IPS-18c (cell line): Measurements from ENCODE around the gene ALPG.
"Not testable (repeated sequence)": the region's sequence is repeated elsewhere in the genome, so short reads cannot be mapped to it uniquely, and the experiment has no call there.

Experiments used
- H3K4me3 ChIP-seq: 2 replicates; pipeline ENCODE4 v1.7.0; 2013; ENCODE audit warnings: low read depth, mild to moderate bottlenecking, low read length, moderate library complexity; ENCODE audit not compliant: insufficient read depth
- H3K9me3 ChIP-seq: one replicate; pipeline ENCODE4 v1.6.1; 2013; ENCODE audit warnings: mild to moderate bottlenecking, low read length, moderate library complexity; ENCODE audit not compliant: control insufficient read depth, insufficient read depth

ALPG gene

DNA sequence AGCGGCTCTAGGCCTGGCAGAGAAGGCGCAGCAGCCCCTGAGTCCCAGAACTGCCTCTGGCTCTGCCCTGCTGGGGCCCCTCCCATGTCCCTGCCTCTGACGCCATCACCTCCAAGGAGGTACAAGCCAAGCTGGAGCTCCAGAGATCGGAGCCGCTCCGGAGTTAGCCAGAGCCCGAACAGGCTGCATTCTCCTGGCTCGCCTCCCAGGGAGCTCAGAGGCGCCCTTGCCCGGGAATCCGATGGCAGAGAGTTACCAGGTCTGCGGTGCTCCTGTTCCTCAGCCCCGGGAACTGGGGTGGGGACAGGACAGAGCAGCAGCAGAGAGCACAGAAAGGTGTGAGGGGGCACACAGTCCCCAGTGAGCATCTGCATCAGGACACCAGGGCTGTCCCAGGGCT, 36.4 kb downstream of the ALPG start:
- H3K4me3 ChIP-seq, H3K9me3 ChIP-seq: not testable (repeated sequence)

DNA sequence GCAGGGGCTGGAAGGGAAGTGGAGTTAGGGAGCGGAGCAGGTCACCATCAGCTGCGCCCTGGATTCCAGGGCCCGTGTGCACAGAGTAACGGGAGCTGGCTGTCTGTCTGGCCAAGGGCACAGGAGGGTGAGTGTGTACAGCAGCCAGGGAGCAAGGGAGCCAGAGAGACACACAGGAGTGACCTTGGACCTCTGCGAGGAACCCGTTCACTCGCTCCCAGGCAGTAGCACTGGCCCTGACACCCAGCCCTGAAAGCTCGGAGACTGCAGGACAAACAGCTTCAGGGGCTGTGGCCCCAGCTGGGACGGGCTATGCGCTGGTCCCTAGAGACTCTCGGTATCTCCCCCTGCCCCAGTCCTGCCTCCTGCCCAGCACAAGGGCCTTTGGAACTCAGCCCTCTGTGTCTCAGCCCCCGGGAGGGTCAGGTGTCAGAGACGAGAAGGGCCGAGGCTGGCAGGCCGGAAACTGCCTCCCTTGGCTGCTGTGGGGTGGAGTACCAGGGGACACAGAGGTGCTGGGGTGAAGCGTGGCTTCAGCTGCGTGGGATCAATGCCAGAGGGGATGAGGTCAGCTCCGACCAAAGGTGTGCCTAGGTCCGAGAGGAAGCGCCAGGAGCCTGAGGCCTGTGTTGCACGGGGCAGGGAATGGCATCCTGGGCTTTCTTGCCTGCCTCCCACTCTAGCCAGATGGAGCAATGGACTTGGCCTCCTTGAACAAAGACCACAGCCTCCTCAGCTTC, 37.2 kb downstream of the ALPG start:
- not testable (repeated sequence) for H3K9me3 ChIP-seq, H3K4me3 ChIP-seq

DNA sequence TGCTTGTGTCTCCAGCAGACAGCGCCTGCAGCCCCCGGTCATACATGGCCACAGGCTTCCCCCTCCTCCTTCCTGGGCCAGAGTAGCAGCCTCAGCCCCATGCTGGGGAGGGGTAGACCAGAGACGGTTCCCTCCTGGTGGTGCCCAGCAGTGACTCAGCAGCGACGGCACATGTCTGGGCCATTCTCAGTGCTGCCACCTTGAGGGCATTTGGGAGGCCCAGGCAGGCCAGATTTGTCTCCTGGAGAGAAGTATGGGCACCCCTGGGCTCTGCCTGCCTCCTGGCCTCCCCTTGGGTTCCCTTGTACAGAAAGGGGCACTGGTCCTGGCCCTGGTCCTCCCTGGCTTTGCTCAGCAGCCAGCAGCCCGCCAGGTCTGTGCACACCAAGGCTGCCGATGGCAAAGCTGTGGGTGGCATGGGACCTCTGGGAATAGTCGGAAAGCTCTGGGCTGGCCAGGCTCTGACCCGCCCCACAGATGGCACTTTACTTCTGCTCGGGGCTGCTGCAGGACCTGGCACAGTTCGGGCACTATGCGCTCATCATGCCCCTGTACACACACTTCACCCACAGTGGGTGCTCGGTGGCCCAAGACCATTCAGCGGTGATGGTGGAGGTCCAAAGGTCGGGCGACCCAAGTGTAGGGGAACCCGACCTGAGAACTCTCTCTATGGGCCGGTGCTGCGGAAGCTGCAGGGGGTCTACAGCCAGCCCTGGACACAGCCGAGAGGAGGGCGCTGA, 37.9 kb downstream of the ALPG start:
- Histone ChIP-seq H3K4me3 (no peak overlapping the region), H3K9me3 (no peaks in the 10 kb centered on the region)

DNA sequence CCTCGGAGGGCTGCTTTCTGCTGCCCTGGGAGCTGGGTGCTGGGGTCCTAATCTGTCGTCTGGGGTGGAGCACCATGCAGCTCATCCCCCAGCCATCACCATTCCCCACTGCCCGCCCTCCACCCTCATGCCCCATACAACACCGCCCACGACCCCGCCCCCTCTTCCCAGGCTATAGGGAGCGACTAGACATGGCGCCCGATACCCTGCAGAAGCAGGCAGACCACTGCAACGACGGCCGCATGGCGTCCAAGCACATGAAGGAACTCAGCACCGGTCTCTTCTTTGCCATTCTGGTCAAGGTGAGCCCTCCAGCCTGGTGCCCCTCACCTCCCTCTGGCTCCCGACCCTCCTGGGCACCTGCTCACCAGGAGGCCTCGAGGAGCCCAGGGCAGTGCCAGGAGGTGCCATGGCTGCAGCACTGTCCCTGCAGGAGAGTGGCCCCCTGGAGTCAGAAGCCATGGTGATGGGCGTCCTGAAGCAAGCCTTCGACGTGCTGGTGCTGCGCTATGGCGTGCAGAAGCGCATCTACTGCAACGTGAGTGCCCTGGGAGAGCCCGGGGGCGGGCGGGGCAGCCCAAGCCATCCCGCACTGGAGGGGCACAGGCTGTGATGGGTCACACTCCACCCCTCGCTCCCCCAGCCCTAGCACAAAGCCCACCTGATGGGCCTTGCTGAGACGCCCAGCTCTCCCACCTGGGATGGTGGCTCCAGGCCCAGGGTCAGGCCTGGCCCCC, 38.7 kb downstream of the ALPG start:
- not testable (repeated sequence) for H3K9me3 ChIP-seq

DNA sequence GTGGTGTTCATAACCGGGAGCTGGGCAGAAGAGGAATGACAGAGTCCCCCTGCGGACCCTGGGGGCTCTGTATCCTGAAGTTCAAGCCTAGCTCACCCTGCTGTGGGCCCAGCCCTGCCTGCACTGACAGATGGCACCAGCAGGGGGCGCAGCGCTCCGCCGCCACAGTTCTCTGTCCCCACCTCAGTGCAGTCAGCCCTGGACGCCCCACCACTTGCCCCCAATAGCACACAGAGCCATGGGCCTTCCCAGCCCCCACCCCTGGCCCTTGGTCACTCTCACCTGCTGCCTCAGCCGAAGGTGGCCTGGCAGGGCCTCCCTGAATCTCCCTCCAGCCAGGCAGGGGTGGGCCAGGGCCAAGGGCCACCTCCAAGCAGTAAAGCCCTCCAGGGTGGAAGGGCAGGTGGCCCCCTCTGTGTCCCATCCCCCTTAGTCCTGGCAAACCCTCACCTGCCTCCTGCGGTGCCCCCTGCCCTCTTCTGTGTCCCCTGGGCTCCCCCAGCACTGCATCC, 39.7 kb downstream of the ALPG start:
- not testable (repeated sequence) for H3K4me3 ChIP-seq, H3K9me3 ChIP-seq

More for the DNA sequence above, 38.7 kb downstream of the ALPG start:
- not testable (repeated sequence) for H3K4me3 ChIP-seq

DNA sequence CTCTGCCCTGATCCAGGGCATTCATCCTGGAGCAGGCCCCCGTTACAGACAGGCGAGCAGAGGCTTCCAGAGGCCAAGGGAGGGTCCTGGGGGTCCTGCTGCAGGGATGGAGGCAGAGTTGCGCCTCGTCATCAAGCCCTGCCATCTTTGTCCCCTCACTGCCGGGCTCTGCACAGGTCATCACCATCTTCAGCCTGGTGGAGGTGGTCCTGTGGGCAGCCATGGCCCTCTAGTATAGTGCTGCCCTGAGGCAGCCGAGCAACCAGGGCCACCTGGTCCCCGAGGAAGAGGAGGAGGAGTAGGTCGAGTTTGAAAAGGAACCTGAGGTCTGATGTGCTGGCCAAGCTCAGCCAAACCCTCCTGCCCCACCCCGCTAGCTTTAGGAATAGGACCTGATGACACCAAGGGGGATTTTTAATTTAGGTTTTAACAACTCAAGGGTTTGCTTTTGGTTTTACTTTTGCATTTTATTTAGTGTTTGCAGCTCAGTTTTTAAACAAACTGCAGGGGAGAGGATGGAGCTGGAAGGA, 40.5 kb downstream of the ALPG start:
- H3K4me3 ChIP-seq: no peak overlapping the region

DNA sequence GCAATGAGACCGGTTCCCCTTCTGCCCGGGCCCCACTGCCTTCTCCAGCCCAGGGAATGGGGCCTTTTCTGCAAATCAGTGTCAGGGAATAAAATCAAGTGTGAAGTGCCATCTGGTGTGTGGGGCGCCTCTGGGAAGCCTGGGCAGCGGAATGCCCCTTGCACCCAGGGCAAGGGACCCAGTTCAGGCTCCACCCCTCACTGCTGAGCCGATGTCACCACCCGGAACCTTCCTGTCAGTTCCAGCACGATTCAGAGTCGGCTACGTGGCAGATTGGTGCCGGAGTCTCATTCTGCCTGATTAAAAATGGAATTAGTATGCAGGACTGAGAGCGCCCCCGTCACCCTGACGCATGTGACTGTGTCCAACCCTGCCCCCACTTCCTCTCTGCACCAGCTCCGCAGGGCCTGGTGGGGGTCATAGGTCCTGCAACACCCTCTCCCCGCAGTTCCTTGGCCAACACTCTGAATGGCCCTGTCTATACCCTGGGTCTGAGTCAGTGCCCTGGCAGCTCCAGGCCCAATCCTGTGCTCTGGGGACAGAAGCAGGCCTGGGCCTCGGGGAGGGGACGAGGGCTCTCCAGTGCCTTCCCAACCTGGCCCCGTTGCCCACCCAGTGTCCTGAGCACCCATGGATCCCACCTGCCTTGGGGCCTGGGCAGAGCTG, 41.1 kb downstream of the ALPG start:
- Histone ChIP-seq H3K9me3 (no peaks in the 10 kb centered on the region), H3K4me3 (no peak overlapping the region)

More for the DNA sequence above, 40.5 kb downstream of the ALPG start:
- H3K9me3 ChIP-seq: no peaks in the 10 kb centered on the region

DNA sequence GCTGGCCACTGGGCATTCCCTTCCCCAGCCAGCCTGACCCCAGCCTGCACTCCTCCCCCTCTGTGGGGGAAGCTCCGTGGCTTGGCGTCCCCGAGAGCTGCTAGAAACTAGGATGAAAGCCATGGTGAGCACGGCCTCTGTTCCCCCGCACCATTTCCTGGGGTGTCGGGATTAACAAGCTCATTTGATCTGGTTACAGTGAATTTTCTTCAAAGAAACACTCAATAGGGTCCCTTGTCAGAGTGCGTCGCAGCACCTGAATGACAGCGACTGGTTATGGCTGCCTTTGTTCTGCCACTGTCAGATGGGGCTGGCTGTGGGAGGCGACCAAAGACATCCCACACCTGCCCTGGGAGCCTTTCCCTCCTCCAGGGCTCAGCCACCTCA, 41.7 kb downstream of the ALPG start:
- H3K4me3 ChIP-seq: no peak overlapping the region

DNA sequence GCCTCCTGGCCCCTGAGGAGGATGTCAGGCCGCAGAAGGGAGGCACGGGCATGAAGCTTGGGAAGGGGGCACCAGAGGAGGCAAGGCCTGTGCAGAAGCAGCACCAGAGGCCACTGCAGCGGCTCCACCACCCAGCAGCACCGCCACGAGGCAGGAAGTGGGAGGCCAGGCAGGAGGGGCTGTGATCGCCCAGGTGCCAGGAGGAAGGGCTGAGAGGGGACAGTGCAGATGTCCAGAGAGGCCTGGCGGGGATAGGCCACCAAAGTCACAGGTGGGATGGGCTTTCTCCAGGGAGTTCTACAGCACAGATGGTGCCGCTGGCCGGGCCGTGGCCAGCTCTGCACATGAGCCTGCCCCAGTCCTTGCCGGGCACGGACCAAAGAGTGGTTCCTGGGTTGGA, 43.3 kb downstream of the ALPG start:
- no peaks in the 10 kb centered on the region for H3K9me3 ChIP-seq

More for the DNA sequence above, 41.7 kb downstream of the ALPG start:
- H3K9me3 ChIP-seq: no peaks in the 10 kb centered on the region

DNA sequence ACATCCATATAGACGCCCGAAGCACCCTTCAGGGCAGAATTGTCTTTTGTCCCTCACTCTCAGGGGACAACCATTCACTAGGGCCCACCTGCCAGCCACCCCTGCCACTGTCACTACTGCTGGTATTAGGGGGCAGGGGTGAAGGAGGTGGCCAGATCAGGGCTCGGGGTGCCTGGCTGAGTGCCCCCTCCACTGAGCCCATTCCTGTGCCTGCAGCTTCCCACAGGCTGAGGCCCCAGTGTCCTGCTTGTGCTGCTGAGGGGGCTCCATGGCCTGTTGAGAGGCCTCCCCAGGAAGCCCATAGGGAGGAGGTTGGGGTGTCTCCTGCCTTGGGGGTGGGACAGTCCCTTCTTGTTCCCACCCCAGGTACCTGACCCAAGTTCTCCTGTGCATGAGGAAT, 45.0 kb downstream of the ALPG start:
- H3K9me3 ChIP-seq, H3K4me3 ChIP-seq: not testable (repeated sequence)

More for the DNA sequence above, 43.3 kb downstream of the ALPG start:
- H3K4me3 ChIP-seq: no peak overlapping the region

DNA sequence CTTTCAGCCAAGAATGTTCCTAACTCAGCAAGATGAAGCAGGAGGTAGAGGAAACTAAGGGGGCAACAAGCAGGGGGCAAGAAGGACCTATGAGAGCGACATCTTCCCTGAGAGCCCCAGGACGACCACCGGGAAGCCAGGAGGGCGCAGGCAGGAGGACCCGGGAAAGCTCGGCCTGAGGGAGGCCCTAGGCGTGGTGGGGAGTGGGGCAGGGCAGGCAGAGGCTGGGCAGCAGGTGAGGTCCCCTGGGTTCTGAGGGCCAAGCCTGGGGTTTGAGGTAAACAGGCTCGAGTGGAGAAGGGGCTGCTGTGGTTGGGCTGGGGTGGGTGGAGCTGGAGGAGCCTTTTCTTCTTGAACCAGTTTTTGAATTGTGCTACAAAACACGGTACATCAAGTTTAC, 48.0 kb downstream of the ALPG start:
- Histone ChIP-seq H3K4me3 (no peak overlapping the region), H3K9me3 (no peaks in the 10 kb centered on the region)

DNA sequence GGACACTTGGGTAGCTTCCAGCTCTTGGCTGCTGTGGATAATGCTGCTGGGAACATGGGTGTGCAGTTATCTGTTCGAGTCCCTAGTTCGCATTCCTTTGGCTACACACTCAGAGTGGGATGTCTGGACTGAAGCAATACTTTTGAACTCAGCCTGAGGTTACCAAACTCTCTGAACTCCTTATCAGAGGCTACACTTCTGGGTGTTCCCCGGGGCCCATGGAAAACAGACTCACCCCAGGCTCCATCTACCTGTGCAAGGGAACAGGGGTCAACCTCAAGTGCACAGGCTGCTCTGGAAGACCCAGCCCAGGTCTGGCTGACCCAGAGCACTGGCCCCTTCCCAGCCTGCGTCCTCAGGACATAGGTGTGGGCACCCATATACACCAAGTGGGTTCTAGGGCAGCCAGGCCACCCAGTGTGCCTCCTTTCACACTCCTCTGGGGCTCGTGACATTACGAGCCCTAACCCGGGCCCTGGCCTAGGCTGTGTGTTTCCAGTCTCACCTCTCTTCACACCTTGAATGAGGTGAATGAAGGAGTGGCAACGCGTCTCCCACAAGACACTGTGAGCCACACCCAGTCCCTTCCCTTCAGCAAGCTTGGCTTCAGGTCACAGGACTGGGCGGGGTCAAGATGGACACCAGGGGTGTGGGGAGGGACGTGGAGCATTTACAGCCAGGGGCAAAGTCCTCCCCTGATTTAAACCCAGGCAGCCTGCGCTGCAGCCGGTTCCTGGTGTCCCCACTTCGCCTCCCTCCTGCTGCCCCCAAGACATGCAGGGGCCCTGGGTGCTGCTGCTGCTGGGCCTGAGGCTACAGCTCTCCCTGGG, 49.0 kb downstream of the ALPG start, which contains the start of gene ALPI:
Gene ALPI (plus strand): TSS at position 728 of the 830 bp plus-strand sequence. CDS start 47 bp downstream, at position 775.
- Histone ChIP-seq H3K4me3 (no peak within 1 kb of the TSS), H3K9me3 (no peaks in the 10 kb centered on the region)

DNA sequence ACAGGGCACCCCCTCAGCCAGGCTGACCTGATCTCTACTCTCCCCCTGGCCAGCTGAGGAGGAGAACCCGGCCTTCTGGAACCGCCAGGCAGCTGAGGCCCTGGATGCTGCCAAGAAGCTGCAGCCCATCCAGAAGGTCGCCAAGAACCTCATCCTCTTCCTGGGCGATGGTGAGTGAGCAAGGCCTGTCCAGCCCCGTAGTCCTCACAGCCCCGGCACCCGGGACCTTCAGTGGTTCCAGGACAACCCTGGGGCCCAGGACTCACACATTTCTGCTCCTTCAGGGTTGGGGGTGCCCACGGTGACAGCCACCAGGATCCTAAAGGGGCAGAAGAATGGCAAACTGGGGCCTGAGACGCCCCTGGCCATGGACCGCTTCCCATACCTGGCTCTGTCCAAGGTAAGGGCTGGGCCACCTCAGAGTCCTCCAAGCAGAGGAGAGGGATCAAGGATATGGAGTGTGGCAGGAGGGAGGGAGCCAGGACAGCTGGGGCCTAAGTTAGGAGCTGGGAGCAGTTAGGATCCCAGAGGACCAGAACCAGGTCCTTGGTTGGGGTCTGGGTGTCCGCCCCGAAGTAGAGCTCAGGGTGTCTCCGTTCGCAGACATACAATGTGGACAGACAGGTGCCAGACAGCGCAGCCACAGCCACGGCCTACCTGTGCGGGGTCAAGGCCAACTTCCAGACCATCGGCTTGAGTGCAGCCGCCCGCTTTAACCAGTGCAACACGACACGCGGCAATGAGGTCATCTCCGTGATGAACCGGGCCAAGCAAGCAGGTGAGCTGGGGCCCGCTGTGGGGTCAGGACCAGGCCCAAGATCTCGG, 49.9 kb downstream of the ALPG start:
- Histone ChIP-seq H3K9me3 (no peaks in the 10 kb centered on the region), H3K4me3 (no peak overlapping the region)

DNA sequence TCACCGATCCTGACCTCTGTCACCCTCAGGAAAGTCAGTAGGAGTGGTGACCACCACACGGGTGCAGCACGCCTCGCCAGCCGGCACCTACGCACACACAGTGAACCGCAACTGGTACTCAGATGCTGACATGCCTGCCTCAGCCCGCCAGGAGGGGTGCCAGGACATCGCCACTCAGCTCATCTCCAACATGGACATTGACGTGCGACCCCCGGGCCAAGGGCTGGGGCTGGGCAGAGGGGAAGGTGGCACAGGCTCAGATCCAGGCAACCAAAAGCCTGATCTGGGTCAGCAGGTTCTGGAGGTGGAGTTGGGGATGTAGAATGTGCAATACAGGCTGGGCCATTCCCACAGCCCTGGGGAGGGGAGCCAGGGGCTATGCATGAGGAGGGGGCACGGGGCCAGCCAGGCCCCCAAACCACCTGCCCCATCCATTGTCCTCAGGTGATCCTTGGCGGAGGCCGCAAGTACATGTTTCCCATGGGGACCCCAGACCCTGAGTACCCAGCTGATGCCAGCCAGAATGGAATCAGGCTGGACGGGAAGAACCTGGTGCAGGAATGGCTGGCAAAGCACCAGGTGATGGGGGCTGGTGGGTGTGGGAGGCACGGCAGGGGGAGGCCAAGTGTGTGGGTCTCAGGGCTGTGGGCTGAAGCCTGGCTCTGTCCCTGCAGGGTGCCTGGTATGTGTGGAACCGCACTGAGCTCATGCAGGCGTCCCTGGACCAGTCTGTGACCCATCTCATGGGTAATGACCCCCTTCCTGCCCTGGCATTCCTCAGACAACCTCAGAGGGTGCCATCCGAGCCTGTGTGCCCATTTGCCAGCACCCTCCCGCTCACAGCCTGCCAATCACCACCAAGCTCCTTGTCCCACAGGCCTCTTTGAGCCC, 50.7 kb downstream of the ALPG start:
- Histone ChIP-seq H3K9me3 (no peaks in the 10 kb centered on the region), H3K4me3 (no peak overlapping the region)
